SIG-M5 (cell line): Measurements from ENCODE around the gene POMGNT1.

ENCODE experiments used
- DNase-seq: peaks from one replicate; lab custom pipeline; 2025; lab: John Stamatoyannopoulos, UW

Gene POMGNT1

GRCh38 chr1:46157916-46158311, 40.3 kb downstream of the POMGNT1 start:
- no peak for DNase-seq

- no peak for DNase-seq
These were observed 44.5 kb downstream of the POMGNT1 start for GRCh38 chr1:46153732-46154131.

- DNase-seq, result no peak
These were observed 45.0 kb downstream of the POMGNT1 start for GRCh38 chr1:46153228-46153627.

GRCh38 chr1:46152016-46152415, 46.2 kb downstream of the POMGNT1 start:
- no peak for DNase-seq

- DNase-seq, result no peak
These were observed 48.1 kb downstream of the POMGNT1 start for GRCh38 chr1:46150085-46150484.

GRCh38 chr1:46148318-46148717, 49.9 kb downstream of the POMGNT1 start:
- DNase-seq, result no peak
